Measurements from ENCODE around the gene USP9X. TPM values are rescaled to one million over a fixed set of nuclear protein-coding genes. Genes with fewer than 3 reads are reported as not detected.
A peak's percentile ranks its signal among the peaks of the same experiment; 100 is the strongest.
"Not testable (repeated sequence)": the region's sequence is repeated elsewhere in the genome, so short reads cannot be mapped to it uniquely, and the experiment has no call there.

USP9X gene
- total RNA-seq, 2 donors from 2014 or later, result 72.0 to 85.0 TPM

DNA sequence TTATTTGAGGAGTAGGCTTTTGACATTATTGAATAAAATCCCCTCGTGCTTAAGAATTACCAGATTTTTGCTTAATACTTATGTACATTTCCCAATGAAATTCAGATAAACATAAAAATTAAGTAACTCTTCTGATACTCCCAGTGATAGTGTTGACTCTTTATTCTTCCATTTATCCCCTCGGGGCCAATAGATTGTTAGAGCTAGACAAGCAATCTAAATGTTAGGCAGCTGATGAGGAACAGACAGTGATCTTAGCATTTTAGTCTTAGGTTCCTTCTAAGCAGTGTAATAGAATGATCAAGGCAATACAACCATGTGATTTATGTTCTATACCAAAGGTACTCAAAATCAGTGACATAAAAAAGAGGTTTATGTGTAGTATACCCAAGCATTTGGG is 68.7 kb downstream of the USP9X start:
- no peak for ATAC-seq
- intact Hi-C loops (cut with DNase I, micrococcal nuclease), result no loop called here
- DNase-seq, result no peak

DNA sequence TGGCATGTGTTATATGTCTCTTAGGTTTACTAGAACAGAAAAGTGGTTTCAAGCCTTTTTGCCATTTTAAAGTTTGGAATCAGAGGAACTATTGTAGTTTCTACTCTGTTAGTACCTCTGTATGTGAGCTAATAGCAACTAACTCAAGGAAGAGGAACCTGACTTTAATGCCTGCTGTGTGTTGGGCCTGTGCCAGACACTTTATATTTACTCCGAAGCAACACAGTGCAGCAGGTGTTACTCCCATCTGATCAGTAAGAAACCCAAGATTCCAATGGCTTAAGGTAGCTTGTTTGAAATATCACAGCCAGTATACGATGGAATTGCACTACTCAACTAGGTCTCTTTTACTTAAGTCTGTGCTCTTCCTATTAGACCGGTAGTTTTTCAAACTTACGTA is 79.2 kb downstream of the USP9X start:
- peak; percentile 92 for ATAC-seq
- peak in 1 of 2 donors; percentile 62 for DNase-seq
- intact Hi-C loops (cut with DNase I, micrococcal nuclease), result no loop called here

DNA sequence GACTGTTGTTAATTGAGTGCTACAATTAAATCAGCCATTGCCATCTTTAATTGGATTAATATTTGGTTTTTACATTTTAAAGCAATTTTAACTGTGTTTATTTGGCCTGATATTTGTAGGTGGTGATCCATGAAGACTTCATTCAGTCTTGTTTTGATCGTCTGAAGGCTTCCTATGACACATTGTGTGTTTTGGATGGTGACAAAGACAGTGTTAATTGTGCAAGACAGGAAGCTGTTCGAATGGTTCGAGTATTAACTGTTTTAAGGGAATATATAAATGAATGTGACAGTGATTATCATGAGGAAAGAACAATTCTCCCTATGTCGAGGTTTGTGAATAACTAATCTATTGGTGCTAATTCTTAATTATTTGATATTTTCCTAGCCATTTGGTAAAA is 82.6 kb downstream of the USP9X start:
- ATAC-seq, result no peak
- intact Hi-C loops (cut with DNase I, micrococcal nuclease), result no loop called here

DNA sequence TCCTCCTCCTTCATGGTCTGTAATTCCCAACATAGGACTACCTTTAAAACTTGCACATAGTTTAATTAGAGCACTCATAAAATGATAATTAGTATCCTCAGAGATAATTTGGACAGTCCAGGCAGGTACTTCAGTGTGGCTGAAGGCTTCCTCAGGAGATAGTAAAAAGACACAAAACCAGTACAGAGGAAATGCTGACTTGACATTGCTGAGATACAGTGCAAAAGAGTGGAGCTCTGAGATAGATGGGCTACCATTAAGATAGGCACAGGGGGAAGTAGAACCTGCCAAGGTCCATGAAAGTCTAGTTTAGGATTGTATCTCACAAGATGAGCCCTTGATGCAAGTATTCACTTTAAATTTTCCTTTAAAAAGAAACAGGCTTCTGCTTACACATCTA is 91.0 kb downstream of the USP9X start:
- DNase-seq, result no peak
- intact Hi-C loops (cut with DNase I, micrococcal nuclease), result no loop called here
- no peak for ATAC-seq

More for the DNA sequence above, 82.6 kb downstream of the USP9X start:
- DNase-seq, result no peak

DNA sequence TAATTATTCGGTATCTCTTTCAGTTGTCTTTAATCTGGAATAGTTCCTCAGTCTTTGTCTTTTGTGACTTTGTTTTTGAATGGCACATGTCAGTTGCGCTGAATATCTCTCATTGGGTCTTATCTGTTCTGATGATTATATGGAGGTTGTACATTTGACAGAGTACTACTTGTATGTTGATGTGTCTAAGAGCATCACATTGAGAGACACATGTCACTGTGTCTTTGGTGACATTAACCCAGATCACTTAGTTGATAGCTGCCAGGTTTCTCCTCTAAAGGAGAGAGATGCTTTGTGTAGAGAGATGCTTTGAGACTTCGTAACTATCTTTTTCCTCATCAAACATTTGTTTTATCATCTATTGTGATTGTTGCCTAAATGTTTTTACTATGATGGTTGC is 92.1 kb downstream of the USP9X start:
- DNase-seq, result no peak
- intact Hi-C loops (cut with DNase I, micrococcal nuclease), result no loop called here
- no peak for ATAC-seq

DNA sequence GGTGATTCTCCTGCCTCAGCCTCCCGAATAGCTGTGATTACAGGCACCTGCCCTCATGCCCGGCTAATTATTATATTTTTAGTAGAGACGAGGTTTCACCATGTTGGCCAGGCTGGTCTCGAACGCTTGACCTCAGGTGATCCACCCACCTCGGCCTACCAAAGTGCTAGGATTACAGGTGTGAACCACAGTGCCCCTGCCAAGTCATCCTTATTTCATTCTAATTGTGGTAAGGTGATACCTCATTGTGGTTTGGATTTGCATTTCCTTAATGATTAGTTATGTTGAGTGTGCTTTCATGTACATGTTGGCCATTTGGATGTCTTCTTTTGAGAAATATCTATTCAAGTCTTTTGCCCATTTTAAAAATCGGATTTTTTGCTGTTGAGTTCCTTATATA is 93.0 kb downstream of the USP9X start:
- ATAC-seq (no peak), DNase-seq (no peak)
- intact Hi-C loops (cut with DNase I, micrococcal nuclease), result no loop called here

DNA sequence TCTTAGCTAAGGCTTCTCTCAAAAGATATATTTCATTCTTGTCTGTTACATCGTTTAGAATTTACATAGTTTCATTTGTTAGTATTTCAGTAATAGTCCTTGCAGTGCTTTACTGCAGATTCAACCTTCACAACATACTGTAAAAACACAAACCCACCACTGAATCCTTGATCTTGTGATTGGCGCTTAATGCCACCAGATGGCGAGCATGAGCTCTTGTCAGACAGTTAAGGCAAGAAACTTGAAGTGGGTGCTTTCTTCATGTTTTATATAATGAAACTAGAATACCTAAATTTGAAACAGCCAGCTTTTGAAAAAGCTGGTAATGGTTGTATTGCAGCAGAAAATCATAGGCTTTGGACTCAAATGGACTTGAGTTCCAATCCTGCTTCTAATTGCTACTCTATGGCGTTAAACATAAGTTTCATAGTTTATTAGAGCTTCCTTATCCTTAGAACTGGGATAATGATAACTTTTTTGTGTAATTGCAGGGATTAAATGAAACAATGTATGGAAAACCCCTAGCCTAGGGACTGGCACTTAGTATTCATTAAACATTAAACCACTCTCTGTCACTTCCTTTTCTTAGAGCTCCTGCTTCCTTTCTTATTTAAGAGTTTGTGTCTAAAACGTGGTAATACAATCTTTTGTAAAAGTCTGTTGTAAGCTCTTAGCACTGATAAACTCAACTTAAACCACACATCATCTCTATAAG is 95.1 kb downstream of the USP9X start:
- peak; percentile 72 for ATAC-seq
- intact Hi-C loops (cut with DNase I, micrococcal nuclease), result no loop called here

DNA sequence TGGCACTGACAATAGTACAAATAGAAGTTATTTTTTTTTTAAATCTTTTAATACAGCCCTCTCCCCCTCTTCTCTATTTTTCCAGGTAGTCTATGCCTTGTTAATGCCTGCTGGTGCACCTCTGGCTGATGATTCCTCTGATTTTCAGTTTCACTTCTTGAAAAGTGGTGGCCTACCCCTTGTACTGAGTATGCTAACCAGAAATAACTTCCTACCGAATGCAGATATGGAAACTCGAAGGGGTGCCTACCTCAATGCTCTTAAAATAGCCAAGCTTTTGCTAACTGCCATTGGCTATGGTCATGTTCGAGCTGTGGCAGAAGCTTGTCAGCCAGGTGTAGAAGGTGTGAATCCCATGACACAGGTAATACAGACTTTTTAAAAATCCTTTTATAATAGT is 99.1 kb downstream of the USP9X start:
- ATAC-seq (no peak), DNase-seq (no peak)
- intact Hi-C loops (cut with DNase I, micrococcal nuclease), result no loop called here

More for the DNA sequence above, 95.1 kb downstream of the USP9X start:
- DNase-seq, result peak in 1 of 2 donors; percentile 54

DNA sequence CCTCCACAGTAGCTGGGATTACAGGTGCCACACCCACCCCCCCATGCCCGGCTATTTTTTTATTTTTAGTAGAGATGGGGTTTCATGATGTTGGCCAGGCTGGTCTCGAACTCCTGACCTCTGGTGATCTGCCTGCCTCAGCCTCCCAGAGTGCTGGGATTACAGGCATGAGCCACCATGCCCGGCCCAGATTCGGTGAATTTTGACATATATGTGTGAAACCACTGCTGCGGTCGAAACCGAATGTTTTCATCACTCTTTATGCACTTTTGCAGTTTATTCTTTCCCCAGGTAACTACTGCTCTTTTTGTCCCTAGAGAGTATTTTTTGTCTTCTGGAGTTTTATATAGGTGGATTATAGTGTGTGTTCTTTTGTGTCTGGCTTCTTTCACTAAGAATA is 101.7 kb downstream of the USP9X start:
- not testable (repeated sequence) for ATAC-seq

DNA sequence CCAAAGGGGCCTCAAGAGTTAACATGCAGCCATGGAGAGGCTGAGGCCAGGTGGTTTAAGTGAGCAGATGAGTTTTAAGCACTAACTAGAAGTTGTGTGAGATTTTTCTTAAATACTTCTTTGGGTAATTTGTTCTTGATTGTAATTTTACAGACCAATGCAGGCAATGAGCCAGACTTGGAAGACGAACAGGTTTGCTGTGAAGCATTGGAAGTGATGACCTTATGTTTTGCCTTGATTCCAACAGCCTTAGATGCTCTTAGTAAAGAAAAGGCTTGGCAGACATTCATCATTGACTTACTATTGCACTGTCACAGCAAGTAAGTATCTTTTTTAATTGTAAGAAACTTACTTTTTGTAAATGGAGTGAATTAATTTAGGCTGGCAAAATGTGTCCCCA is 103.9 kb downstream of the USP9X start:
- intact Hi-C loops (cut with DNase I, micrococcal nuclease), result no loop called here
- DNase-seq (no peak), ATAC-seq (no peak)

More for the DNA sequence above, 101.7 kb downstream of the USP9X start:
- intact Hi-C loops (cut with DNase I, micrococcal nuclease); DNase-seq: not testable (repeated sequence)

DNA sequence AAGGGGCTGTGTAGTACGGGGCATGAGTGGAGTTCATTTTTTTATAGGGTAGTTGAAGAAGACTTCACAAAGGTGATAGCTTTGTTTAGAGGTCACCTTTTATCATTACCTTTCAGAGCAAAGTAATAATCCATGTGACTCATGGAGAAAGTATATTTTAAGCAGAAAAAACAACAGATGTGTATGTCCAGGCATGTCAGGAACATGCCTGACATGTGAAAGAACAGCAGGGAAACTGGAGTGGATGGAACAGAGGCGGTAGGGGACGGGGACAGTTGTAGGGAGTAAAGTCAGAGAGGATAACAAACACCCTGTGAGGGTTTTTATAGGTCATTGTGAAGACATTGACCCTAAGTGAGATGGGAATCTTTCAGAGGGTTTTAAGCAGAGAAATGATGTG is 107.6 kb downstream of the USP9X start:
- DNase-seq (no peak), ATAC-seq (no peak)
- intact Hi-C loops (cut with DNase I, micrococcal nuclease), result no loop called here

DNA sequence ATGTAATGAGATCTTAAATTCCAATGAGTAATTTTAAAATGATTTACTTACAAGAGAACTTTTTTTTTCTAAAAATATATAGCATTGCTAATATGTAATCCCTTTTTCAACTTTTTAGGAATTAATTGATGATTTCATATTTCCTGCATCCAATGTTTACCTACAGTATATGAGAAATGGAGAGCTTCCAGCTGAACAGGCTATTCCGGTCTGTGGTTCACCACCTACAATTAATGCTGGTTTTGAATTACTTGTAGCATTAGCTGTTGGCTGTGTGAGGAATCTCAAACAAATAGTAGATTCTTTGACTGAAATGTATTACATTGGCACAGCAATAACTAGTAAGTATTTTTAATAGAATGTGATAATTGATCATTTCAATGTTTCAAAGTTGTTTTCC is 113.2 kb downstream of the USP9X start:
- no peak for DNase-seq
- no peak for ATAC-seq
- intact Hi-C loops (cut with DNase I, micrococcal nuclease), result no loop called here

DNA sequence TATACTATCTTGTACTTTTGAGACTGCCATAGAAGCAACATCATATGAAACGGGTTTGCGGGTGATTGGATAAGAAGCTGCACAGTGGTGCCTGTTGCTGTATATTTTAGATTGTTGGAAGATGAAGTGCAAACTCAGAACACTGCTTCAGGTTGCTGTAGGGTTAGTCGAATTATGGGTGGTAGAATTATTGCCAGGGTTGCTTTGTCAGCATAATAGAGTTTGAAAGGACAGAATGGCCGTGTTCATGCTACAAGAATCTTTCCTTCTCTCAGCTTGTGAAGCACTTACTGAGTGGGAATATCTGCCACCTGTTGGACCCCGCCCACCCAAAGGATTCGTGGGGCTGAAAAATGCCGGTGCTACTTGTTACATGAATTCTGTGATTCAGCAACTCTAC is 115.5 kb downstream of the USP9X start:
- intact Hi-C loops (cut with DNase I, micrococcal nuclease), result no loop called here
- ATAC-seq, result no peak
- DNase-seq, result no peak

DNA sequence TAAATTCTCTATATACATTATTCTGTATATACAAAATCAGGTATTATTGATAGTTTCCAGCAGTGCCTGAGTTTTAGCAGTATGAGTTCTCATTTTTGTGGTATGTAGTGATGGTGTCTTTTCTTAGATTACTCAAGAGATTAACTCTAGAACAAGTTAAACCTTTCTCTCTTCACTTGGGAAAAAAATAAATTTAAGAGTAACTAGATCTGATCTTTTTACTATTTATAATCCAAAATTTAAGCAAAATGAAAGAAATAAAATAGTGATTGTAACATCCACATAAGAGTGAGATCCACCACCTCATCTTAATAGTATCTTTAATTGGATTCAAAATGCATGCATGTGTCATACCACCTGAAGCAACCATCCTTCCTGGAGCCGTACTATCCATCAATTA is 124.6 kb downstream of the USP9X start:
- no peak for DNase-seq
- intact Hi-C loops (cut with DNase I, micrococcal nuclease), result no loop called here
- ATAC-seq, result no peak

DNA sequence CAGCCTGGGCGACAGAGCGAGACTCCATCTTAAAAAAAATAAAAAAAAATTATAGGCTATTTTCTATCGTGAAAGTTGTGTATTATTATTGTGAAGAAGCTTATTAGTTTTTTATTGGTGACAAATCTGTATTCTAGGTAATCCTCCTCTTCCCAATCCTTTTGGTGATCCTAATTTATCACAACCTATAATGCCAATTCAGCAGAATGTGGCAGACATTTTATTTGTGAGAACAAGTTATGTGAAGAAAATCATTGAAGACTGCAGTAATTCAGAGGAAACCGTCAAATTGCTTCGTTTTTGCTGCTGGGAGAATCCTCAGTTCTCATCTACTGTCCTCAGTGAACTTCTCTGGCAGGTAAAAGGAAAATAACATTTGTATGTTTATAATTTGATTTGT is 139.4 kb downstream of the USP9X start:
- no peak for ATAC-seq
- intact Hi-C loops (cut with DNase I, micrococcal nuclease), result no loop called here

DNA sequence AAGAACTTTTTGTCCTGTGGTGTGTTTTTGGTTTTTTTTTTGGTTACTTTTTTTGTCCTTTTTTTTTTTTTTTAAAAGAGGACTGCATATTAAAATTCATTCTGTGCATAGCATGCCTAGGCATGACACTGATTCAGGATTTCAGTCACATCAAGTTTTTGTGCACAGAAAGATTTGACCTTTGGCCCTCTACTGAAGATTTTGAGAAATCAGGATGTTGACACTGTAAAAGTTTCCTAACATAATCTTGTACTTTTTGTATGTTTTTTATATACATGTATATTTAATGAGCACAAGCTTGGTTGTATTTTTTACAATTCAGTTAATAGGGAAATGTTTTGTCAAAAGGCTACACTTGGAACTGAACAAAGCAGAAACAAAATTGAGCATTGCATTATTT is 148.7 kb downstream of the USP9X start:
- no peak for ATAC-seq
- intact Hi-C loops (cut with DNase I, micrococcal nuclease), result no loop called here
- no peak for DNase-seq

More for the DNA sequence above, 139.4 kb downstream of the USP9X start:
- DNase-seq, result no peak

DNA sequence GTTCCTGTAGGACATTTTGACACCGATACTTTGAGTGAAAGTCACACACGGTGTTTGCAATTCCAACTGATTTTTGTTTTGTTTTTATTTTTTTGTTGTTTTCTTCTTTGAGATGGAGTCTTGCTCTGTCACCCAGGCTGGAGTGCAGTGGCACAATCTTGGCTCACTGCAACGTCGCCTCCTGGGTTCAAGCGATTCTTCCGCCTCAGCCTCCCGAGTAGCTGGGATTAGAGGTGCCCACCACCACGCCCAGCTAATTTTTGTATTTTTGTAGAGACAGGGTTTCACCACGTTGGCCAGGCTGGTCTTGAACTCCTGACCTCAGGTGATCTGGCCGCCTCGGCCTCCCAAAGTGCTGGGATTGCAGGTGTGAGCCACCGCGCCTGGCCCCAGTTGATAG is 149.2 kb downstream of the USP9X start:
- intact Hi-C loops (cut with DNase I, micrococcal nuclease); ATAC-seq; DNase-seq: not testable (repeated sequence)

DNA sequence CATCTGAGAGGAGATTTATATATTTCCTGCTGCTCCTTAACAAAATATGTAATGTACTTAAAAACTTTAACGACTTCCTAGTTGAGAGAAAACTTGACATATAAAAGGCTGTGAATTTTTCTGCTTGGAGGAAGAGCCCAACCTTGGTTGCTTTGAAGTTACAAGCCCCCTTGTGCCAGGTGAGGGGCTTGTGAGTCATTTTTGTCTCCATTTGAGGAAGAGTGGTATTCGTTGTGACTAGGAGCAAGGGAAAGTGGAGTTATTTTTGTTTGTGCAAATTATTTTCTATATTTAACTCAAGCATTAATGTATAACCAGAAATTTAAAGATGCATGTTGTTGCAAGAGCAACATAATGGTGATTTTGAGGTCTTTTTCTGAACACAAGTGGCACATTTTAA is 149.7 kb downstream of the USP9X start:
- DNase-seq, result no peak
- ATAC-seq, result no peak
- intact Hi-C loops (cut with DNase I, micrococcal nuclease), result no loop called here

DNA sequence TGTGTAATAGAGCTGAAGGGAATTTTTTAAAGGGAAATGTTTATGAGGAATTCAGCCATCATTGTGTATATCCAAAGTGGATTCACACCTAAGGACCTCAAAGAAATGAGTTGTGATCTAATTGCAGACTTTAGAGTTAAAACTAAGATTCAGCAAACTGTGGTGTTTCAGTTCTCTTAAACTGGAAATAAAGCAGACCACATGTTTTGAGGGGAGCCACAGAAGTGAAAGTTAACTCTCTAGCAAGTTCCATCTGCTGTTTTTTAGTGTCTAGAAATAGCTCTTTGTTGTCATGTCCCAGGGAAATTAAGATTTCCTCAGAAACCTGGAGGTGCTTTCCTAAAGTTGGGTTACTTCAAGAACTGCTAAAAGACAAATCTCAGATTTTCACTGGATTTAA is 151.4 kb downstream of the USP9X start:
- intact Hi-C loops (cut with DNase I, micrococcal nuclease), result no loop called here
- ATAC-seq (no peak), DNase-seq (no peak)

DNA sequence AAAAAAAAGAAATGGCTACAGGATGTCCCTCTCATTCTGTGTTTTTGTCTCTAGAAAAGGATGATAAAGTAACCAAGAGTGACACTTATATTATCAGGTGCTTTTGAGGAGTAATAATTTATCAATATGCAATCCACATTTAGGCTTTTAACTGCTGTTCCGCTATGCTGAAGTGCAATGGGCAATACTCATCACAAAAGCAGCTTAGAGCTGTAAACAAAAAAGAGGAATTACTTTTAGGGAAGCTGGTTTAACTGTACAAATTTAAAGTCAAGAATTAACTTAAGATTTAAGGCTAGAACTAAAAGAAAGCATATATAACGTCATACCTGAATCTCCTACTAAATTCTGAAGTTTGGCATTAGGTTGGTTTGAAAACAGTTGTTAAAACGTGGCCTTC is 155.3 kb downstream of the USP9X start:
- intact Hi-C loops (cut with DNase I, micrococcal nuclease), result no loop called here
- ATAC-seq, result no peak
- DNase-seq, result no peak

DNA sequence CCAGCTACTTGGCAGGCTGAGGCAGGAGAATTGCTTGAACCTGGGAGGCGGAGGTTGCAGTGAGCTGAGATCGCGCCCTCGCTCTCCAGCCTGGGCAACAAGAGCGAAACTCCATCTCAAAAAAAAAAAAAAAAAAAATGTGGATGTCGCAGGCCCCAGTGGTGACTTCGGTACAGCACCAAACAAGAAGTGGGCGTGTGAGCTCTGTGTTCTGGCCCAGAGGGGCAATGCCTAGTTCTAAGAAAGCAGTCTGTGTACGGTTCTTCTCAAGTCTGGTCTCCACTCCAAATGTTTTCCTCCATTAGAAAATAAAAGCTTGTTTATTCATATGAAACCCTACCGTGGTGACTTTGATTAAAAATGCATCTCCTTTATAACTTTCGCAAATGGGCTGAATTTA is 156.7 kb downstream of the USP9X start:
- intact Hi-C loops (cut with DNase I, micrococcal nuclease), result no loop called here
- DNase-seq, result no peak
- ATAC-seq, result no peak
